SK-N-SH (cell line): ENCODE measurements around the gene CASP14.
A peak's percentile ranks its signal among the peaks of the same experiment; 100 is the strongest.

Source experiments
- JUND ChIP-seq: IDR thresholded peaks from 2 replicates; pipeline ENCODE4 v1.4.0; 2012
- RAD21 ChIP-seq: IDR thresholded peaks from 2 replicates; pipeline ENCODE4 v1.6.1; 2012; ENCODE audit warnings: mild to moderate bottlenecking, low read length
- TAF1 ChIP-seq: IDR thresholded peaks from 2 replicates; pipeline ENCODE4 v1.6.1; 2012; ENCODE audit warnings: low read depth, mild to moderate bottlenecking, low read length, moderate library complexity, borderline replicate concordance
- TF ChIP-seq, protein P1 (sequence below): fragments of 200-600 bp; sonication (generic); IDR thresholded peaks from 2 replicates; pipeline ENCODE4 v1.6.1; 2017; ENCODE audit warnings: antibody characterized with exemption, mild to moderate bottlenecking, moderate library complexity

DNA sequence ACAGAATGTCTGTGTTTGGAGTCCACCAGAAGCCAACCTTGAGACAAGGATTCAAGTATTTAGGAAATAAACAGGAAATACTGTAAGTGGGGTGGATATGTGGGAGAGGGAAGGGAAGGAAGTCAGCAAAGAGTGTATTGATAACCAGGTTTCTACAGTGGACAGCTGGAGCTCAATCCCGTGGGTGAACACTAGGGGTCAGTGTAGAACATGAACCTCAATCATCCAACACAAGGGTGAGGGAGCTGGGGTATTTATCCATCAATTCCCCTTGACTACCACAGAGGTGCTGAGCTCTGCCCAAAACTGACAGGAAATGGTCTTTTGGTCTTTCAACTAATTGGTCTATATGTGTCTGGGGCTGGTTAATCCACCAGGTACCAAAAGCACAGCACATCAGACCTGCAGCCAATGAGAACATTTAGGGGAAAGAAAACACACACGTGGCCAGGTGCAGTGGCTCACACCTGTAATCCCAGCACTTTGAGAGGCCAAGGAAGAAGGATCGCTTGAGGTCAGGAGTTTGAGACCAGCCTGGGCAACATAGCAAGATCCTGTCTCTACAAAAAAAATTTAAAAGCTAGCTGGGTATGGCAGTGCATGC, 52.3 kb downstream of the CASP14 start:
- TF ChIP-seq, protein P1, sequence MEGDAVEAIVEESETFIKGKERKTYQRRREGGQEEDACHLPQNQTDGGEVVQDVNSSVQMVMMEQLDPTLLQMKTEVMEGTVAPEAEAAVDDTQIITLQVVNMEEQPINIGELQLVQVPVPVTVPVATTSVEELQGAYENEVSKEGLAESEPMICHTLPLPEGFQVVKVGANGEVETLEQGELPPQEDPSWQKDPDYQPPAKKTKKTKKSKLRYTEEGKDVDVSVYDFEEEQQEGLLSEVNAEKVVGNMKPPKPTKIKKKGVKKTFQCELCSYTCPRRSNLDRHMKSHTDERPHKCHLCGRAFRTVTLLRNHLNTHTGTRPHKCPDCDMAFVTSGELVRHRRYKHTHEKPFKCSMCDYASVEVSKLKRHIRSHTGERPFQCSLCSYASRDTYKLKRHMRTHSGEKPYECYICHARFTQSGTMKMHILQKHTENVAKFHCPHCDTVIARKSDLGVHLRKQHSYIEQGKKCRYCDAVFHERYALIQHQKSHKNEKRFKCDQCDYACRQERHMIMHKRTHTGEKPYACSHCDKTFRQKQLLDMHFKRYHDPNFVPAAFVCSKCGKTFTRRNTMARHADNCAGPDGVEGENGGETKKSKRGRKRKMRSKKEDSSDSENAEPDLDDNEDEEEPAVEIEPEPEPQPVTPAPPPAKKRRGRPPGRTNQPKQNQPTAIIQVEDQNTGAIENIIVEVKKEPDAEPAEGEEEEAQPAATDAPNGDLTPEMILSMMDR = peak; percentile 66
- TF ChIP-seq JUND (no peak), TAF1 (no peak), RAD21 (peak; percentile 63)
